ENCODE data around the gene MPV17L2.
"Not testable (repeated sequence)": the region's sequence is repeated elsewhere in the genome, so short reads cannot be mapped to it uniquely, and the experiment has no call there.

Gene MPV17L2

DNA sequence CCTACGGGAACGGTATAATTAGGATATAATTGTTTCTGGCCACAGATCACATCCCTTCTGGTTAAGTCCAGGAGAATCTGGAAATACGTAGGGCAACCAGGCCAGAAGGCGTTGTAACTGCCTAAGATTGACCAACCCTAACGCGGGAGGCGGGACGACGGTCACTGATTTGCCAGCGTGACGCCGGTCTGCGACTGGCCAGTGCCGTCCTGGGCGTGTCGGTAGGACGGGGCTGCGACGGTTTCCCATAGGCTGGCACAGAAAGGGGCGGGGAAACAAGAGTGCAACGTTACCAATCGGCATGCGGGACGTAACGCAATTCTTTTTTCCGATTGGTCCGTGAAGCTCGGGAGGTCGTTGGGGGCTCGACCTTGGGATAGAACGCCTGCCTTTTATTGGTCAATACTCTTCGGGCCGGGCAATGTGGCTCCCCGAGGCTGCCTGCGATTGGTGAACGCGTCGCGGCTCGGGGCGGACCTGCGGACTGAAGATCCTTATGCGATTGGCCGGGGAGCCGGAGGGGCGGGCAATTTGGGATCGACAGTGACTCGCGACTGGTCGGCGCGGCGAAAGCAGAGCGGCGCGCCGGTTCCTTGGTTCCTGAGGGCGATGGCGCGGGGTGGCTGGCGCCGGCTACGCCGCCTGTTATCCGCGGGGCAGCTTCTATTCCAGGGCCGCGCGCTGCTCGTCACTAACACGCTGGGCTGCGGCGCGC lies at the start of gene MPV17L2:
TSS of gene MPV17L2 (plus strand) at position 546 of the 715 bp plus-strand sequence. CDS start at position 610, 64 bp downstream.
- peak; percentile 96 for DNase-seq

DNA sequence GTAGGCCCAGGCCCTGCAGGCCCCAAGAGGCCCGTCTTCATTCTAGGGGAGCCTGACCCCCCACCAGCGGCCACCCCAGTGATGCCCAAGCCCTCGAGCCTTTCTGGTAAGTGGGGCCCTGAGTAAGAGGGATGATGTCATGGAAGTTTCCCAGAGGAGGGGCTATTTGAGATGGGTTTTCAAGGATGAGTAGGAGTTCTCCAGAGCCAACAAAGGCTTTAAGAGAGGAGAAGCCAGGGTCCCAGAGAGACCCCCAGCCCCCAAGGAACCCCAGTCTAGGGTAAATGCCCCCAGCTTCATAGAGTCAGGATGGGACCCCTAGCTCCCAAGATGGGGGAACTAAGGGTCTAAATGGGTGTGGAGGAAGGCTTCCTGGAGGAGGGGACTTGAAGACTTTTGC lies 49.1 kb upstream of the MPV17L2 start:
- DNase-seq, result no peak

DNA sequence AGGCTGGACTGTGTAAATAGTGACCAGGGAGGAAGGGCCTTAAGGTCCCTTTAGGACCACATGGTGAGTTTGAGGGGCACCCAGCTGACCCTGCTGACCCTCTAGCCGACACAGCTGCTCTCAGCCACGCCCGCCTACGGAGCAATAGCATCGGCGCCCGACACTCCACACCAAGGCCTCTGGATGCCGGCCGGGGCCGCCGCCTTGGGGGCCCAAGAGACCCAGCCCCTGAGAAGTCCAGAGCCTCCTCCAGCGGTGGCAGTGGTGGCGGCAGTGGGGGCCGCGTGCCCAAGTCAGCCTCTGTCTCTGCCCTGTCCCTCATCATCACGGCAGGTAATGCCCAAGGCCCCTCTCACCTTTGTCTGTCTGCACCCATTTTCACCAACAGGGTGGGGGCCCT lies 48.7 kb upstream of the MPV17L2 start:
- DNase-seq, result no peak

DNA sequence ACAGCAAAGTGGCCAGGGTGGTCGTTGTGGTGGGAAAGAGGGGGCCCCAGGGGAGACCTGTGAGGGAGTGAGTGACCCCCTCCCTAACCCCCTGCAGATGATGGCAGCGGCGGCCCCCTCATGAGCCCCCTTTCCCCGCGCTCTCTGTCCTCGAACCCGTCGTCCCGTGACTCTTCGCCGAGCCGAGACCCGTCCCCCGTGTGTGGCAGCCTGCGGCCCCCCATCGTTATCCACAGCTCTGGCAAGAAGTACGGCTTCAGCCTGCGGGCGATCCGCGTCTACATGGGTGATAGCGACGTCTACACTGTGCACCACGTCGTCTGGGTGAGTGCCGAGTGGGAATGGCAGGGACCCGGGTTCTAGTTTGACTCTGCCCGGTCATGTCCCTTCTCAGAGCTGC lies 48.1 kb upstream of the MPV17L2 start:
- no peak for DNase-seq

DNA sequence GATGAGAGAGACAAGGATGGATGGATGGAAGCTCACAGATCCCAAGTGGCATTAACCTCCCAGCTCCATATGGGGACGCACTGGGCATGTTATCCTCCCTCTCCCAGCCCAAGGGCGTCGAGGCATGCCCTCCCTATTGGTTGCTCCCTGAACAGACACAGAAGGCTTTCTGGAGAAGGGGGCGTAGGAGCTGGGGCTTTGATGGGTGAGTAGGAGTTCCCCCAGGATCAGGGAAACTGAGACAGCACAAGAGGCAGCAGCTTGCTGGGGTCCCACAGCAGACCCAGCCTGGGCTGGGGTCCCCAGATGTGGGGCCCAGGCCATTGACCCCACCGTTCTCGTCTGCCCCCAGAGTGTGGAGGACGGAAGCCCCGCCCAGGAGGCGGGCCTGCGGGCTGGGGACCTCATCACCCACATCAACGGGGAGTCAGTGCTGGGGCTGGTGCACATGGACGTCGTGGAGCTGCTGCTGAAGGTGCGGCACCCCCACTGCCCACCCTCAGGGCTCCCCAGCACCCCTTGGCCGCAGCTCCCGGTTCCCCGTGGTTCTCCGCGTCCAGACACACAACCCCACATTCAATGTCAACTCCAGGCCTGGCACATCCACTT lies 47.5 kb upstream of the MPV17L2 start:
- DNase-seq, result no peak

DNA sequence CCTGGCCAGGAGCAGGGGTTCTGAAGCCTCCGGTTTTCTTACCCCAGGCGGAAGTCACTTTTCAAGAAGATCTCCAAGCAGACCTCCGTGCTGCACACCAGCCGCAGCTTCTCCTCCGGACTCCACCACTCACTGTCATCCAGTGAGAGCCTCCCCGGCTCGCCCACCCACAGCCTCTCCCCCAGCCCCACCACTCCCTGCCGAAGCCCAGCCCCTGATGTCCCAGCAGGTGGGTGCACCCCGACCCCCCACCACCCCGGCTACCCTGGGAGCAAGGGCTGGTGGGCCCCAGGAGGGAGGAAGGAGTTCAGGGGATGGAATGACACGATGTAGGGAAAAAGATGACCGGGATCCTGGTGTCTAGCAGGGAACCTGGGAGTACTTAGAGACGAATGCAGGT lies 45.6 kb upstream of the MPV17L2 start:
- no peak for DNase-seq

DNA sequence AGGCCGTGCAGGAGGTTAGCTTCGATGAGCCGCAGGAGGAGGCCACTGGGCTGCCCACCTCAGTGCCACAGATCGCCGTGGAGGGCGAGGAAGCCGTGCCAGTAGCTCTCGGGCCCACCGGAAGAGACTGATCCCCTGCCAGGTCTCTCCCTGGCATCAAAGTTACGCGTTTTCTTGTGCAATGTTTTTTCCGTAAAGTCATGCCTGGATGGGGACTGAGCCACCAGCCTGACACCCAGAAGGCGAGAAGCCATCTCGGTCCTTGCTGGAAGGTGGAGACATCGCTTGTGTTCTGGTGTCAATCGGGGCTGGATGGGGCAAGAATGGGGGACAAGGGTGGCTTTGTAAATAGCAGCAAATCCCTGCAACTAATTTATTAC lies 43.4 kb upstream of the MPV17L2 start:
- no peak for DNase-seq

DNA sequence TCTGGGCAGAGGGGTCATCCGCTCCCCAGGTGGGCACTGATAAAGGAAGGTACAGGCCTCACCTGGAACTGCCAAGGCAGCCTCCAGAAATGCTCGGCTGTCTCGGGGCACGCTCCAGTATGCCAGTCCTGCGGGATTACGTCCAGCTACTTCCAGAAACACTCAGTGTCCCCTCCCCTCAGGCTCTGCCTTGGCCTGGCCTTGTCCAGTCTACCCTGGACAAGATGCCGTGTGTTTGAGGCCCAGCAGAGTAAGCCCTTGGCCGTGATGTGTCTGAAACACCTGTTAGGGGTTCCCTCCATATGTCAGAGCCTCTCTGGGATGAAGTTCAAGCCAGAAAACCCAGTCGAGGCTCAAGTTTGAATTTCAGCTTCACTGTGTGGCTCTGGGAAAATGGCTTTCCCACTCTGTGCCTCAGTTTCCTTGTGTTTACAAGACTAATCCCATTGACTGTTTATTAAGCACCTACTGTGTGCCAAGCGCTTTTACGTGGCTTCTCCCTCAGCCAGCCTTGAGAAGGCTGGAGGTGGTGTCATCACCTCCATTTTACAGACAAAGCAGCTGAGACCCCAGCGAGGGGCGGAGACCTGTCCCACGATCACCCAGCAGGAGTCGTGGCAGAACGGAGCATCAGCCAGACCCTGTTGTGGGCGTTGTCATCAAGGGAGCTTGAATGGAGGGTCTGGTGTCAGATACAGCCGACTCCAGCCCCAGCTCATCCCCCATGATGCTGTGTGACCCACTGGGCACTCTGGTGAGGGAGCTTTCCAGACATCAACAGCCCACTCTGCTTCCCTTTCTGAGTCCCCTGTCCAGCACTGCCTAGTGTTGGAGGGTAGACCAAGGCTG lies 42.0 kb upstream of the MPV17L2 start:
- no peak for DNase-seq

DNA sequence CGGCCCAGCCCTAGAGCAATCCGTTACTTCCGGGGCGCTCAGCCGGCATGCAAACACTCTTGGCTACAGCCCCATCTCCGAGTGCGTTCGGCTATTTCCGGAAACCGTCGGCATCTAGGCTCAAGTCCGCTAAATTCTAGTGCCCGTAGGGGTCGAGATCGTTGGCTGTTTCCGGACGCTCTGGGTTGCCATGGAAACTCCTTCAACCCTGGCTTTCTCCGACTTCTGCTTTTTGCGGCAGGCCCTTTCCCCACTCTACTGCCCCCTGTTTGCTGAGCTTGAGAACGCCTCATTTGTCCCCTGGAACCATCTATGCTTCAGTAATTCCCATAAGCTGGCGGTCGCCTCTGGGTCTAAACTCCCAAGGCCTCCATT lies 40.6 kb upstream of the MPV17L2 start:
- DNase-seq, result peak; percentile 96

DNA sequence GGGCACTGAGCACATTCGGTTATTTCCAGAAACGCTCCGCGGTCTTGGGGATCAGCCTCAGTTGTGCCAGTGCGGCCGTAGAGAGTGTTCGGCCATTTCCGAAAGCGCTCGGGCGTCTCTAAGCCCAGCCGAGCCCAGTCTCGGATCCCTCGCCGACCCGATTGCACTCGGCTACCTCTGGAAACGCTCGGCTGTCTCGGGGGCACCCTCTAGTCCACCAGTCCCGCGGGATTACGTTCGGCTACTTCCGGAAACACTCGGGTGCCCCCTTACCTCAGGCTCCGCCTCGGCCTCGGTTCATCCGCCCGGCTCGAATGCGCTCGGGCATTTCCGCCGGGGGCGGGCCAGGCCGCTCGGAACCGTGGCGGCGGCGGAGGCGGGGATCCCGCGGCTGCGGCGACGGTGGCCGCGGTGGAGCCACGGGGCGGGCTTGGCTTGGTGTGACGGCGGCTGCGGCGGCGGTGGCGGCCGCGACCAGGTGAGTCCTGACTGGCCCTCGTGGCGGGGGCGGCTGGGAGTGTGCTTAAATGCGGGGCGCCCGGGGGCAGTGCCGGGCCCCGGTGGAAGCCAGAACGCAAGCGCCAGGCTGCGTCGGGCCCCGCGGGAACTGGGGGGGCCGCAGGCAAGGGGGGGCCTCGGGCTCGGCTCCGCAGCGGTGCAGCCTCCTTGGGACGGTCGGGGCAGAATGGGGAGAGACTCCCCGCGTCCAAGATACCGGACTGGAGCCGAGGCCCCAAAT lies 40.0 kb upstream of the MPV17L2 start, which contains the start of gene PIK3R2:
TSS of gene PIK3R2 (plus strand) at position 347 of the 739 bp plus-strand sequence. CDS start 2,717 bp downstream, outside the sequence.
- peak; percentile 99 for DNase-seq

DNA sequence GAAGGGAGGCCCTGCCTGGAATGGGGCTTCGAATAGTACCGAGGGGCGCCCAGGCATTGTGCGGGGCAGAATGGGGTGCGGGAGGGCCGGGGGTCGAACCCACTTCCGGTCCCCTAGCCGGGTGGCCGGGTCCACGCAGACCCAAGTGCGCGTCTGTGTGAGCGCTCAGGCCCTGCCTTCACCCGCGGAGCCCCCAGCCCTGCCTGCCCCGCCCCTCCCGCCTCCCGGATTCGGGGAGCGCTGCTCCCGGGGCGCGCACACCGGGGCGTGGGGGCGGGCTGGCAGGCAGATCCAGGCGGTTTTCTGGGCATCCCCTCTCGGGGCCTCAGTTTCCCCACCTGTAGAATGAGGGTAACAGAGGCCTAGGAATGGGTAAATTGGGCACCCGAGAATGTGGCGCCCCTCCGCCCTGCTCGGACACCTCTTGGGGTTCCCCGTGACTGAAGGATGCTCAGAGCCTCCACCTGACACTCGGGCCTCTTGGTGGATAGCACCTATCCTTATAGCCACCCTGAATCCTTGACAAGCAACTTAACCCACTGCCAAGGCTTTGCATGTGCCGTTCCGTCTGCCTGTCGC lies 39.4 kb upstream of the MPV17L2 start:
- peak; percentile 40 for DNase-seq

DNA sequence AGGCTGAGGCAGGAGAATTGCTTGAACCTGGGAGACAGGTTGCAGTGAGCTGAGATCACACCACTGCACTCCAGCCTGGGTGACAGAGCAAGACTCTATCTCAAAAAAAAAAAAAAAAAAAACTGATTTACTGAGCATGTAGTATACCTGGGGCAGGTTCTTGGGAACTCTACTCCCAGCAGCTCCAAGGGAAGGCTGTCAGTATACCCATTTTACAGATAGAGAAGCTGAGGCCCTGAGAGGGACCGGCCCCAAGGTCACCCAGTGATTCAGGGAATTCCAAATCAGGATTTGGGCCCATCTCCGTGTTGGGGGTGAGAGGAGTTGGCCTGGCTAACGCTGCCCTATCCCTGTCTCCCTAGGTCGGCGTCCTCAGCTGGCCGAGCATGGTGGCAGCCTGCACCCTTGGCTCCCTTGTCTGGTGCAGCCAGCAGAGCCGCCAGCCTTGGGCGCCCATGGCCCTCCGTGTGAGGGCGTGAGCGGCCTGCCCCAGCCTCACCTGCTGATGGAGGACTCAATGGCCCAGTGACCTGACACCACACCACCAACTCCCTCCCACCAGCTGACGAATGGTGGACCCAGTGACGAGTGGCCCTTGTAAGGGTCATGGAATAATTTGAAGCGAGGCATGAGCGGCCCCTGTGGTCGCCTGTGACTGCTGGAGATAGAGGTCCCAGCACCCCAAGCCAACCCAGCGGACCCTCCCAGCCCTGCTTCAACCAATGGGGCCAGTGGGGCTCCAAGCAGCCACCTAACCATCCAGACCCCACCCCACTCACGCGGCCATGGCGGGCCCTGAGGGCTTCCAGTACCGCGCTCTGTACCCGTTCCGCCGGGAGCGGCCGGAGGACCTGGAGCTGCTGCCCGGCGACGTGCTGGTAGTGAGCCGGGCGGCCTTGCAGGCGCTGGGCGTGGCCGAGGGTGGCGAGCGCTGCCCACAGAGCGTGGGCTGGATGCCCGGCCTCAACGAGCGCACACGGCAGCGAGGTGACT lies 37.6 kb upstream of the MPV17L2 start:
- no peak for DNase-seq

DNA sequence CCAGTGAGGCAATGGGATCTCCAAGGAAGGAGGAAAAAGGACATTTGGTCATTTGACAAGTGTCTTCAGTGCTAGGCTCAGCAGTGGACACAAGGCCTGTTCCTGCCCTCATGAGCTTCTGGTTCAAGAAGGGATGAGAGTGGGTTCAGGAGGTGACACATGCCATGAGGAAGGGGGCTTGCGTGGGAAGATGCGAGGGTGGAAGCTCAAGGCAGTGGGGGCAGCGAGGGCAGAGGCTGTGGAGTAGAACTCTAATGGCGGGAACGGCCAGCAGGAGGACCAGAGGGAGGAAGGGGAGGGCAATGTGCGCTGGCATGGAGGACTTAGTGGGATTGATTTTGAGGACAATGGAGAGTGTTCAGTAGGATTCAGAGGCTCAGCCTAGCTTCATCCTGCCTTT lies 36.8 kb upstream of the MPV17L2 start:
- no peak for DNase-seq

DNA sequence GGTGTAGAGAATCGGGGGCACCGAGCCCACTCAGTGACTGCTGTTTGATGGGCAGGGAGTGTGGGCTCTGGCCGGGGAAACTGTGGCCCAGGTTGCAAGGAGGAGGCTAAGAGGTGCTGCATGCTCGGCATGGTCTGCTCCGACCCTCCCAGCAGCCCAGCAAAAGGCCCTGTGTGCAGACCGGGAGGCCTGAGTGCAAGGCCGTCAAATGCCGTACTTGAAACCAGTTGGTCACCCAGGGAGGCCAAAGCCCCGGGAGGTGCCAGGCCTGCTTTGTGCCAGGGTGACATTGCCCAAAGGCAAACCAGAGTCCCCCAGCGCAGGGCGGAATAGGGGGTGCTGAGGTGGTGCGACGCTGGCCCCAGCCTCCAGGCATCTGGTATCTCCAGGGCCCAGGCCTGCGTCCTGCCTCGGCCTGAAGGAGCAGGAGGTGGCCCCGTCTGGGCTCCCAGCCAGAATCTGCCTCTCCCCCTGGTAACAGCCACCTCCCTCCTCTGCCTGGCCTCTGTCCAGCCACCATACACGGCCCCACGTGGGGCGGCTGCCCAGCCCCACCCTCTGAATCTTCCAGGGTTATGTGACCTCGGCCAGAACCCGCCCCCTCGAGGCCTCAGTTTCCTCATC lies 36.1 kb upstream of the MPV17L2 start:
- DNase-seq, result no peak

DNA sequence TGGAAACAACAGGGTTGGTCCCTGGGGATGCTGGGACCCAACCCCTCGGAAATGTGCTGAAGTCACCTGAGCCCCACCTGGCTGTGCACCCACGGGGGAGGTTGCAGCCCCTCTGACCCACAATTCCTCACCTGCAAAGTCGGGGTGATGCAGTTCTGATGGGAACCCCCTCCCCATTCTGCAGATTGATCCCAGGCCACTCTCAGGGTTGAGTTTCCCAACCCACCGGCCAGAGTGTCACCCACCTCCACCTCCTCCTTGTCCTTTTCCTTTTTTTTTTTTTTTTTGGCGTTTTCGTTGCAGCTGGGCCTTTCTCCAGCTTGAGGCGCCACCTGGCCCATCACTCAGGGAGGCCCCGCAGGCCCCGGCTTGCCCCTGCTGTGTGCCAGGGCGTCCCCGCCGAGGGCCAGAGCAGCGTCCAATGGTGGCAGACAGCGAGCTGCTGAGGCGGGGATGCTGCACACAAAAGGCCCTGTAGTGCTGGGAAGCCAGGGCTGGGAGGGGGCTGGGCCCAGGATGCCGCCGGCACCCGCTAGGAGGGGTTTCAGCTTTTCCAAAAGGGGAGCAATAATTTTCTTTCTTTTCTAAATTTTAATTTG lies 35.5 kb upstream of the MPV17L2 start:
- DNase-seq, result no peak

DNA sequence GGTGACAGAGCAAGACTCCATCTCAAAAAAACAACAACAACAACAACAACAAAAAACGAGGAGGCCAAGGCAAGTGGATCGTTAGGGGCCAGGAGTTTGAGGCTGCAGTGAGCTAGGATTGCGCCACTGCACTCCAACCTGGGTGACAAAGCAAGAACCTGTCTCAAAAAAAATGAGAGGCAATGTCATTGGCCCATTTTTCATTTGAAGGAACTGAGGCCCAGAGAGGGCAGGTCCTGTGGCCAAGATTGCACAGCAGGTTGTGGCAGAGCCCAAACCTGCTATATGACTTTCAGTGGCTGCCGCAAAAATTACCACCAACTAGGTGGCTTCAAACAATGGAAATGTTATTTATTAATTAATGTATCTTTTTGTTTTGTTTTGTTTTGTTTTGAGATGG lies 34.6 kb upstream of the MPV17L2 start:
- DNase-seq, result no peak

DNA sequence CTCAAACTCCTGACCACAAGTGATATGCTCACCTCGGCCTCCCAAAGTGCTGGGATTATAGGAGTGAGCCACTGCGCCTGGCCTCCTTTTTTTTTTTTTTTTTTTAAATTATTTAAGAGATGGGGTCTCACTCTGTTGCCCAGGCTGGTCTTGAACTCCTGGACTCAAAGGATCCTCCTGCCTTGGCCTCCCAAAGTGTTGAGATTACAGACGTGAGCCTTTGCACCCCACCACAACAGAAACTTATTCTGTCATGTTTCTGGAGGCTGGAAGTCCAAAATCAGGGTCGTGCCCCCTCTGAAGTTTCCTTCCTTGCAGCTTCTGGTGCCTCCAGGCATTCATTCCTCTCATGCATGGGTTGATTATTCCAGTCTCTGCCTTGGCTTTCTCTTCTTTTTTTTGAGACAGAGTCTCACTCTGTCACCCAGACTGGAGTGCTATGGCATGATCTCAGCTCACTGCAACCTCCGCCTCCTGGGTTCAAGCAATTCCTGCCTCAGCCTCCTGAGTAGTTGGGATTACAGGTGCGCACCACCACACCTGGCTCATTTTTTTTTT lies 33.9 kb upstream of the MPV17L2 start:
- DNase-seq, result not testable (repeated sequence)

DNA sequence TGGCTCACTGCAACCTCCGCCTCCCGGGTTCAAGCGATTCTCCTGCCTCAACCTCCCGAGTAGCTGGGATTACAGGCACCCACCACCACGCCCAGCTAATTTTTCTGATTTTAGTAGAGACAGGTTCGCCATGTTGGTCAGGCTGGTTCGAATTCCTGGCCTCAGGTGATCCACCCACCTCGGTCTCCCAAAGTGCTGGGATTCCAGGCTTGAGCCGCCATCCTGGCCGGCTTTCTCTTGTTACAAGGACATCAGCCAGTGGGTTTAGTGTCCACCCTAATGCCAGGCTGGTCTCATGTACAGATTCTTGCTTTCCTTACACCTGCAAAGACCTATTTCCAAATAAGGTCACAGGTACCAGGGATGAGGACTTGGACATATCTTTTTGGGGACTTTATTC lies 33.2 kb upstream of the MPV17L2 start:
- no peak for DNase-seq

DNA sequence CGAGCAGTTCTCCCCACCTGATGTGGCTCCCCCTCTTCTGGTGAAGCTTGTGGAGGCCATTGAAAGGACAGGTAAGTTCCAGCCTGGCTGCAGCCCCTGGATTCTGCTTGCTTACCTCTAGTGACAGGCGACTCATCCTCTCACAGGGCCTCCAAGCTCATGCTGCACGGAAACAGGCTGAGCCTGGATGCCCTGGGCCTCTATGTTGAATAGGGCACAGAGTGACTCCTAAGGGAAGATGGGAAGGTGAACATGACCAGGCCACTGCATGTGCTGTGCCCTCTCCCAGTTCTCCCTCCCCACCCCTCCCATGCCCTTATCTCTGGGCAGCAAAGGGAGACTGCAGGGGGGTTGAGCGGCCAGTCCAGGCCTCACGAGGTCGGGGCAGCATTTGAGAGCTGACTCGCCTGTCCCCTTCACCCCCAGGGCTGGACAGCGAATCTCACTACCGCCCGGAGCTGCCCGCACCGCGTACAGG lies 32.5 kb upstream of the MPV17L2 start:
- no peak for DNase-seq
